ENCODE measurements around the gene CRMP1. TPM values are rescaled to one million over a fixed set of nuclear protein-coding genes. Genes with fewer than 3 reads are reported as not detected.
A peak's percentile ranks its signal among the peaks of the same experiment; 100 is the strongest.
"Not testable (repeated sequence)": the region's sequence is repeated elsewhere in the genome, so short reads cannot be mapped to it uniquely, and the experiment has no call there.

Gene CRMP1
- total RNA-seq, 1 experiment from 2014 or later, result 77.5 TPM

DNA sequence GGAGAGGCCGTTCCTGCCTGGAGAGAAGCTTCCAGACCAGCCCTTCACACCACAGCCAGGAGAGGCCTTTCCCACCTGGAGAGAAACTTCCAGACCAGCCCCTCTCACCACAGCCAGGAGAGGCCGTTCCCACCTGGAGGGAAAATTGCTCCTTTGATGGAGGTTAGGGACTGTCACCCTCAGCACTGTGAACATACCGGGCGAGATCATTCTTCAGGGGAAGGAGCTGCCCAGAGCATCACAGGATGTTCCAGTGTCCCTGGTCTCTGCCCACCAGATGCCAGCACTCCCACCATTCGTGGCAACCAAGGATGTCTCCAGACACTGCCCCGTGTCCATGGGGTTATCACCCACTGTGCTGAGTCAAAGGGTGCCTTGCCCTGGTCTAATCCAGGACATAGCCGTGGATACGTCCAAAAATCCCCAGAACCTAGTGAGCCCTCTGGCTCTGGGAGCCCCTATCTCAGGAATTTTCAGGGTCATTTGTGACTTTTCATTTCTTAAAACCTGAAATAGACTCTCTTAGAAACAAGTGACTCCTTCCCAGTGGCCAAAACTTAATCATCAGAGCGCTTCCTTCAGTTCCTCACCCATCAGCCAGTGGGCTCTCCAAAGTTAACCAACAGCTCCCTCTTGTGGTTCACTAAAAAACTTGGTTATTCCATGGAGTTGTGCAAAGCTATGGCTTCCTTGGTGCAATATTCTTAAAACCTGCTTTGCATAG, 80.2 kb downstream of the CRMP1 start:
- CTCF ChIA-PET, result interaction anchor here (0.5 to 1.5 kb wide), 3 partner anchors 8 to 1932 kb away, joined by 8 to 14 read pairs (median 10); no protein-coding TSS in a partner anchor
- intact Hi-C loops (cut with micrococcal nuclease; ENCODE audit: unreplicated experiment), result loop anchor here (2.0 to 10.0 kb wide), 3 partner anchors 762 to 1328 kb away; partner anchors contain the start of gene STK32B
- peaks cover 20% of the 10 kb centered on the region for H3K36me3 ChIP-seq (ENCODE audit: insufficient read depth, low read length, poor library complexity, severe bottlenecking)
- no peak overlapping the region for H3K27ac ChIP-seq (ENCODE audit: low read depth, low read length, poor library complexity, severe bottlenecking)
- no peak for TF ChIP-seq EZH2 (IDR thresholded peaks at IDR 0.05; ENCODE audit: borderline replicate concordance, low read depth, low read length, poor library complexity, severe bottlenecking)
- TF ChIP-seq, protein P1, sequence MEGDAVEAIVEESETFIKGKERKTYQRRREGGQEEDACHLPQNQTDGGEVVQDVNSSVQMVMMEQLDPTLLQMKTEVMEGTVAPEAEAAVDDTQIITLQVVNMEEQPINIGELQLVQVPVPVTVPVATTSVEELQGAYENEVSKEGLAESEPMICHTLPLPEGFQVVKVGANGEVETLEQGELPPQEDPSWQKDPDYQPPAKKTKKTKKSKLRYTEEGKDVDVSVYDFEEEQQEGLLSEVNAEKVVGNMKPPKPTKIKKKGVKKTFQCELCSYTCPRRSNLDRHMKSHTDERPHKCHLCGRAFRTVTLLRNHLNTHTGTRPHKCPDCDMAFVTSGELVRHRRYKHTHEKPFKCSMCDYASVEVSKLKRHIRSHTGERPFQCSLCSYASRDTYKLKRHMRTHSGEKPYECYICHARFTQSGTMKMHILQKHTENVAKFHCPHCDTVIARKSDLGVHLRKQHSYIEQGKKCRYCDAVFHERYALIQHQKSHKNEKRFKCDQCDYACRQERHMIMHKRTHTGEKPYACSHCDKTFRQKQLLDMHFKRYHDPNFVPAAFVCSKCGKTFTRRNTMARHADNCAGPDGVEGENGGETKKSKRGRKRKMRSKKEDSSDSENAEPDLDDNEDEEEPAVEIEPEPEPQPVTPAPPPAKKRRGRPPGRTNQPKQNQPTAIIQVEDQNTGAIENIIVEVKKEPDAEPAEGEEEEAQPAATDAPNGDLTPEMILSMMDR (conservative IDR thresholded peaks at IDR 0.05; ENCODE audit: low read depth, low read length), result peak; percentile 72
- H3K27me3 ChIP-seq (replicated peaks; ENCODE audit: insufficient read depth, low read depth, low read length, poor library complexity), result no peaks in the 10 kb centered on the region
- peak; percentile 85 for DNase-seq (ENCODE audit: low spot score)
- peaks cover 12% of the 10 kb centered on the region for H3K4me1 ChIP-seq (ENCODE audit: insufficient read depth, low read length, poor library complexity, severe bottlenecking)
- BruUV-seq (replicated peaks), result no TSS peak
- POLR2A ChIA-PET (ENCODE audit: low non-redundant PET), result no interaction called here
- no peaks in the 10 kb centered on the region for H3K9me3 ChIP-seq (ENCODE audit: low read depth, low read length, poor library complexity, severe bottlenecking)
- no peak overlapping the region for H3K4me3 ChIP-seq (ENCODE audit: low read depth, low read length, poor library complexity, severe bottlenecking)

DNA sequence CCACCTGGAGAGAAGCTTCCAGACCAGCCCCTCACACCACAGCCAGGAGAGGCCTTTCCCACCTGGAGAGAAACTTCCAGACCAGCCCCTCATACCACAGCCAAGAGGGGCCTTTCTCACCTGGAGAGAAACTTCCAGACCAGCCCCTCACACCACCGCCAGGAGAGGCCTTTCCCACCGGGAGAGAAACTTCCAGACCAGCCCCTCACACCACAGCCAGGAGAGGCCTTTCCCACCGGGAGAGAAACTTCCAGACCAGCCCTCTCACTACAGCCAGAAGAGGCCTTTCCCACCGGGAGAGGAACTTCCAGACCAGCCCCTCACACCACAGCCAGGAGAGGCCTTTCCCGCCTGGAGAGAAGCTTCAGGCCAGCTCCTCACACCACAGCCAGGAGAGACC, 80.8 kb downstream of the CRMP1 start:
- CTCF ChIA-PET, result interaction anchor here (1.5 kb wide), 1 partner anchor 9 kb away, joined by 8 read pairs; no protein-coding TSS in a partner anchor
- H3K4me3 ChIP-seq (ENCODE audit: low read depth, low read length, poor library complexity, severe bottlenecking); BruUV-seq (replicated peaks); H3K27me3 ChIP-seq (replicated peaks; ENCODE audit: insufficient read depth, low read depth, low read length, poor library complexity); DNase-seq (ENCODE audit: low spot score); POLR2A ChIA-PET (ENCODE audit: low non-redundant PET); H3K27ac ChIP-seq (ENCODE audit: low read depth, low read length, poor library complexity, severe bottlenecking); H3K9me3 ChIP-seq (ENCODE audit: low read depth, low read length, poor library complexity, severe bottlenecking): not testable (repeated sequence)
- peaks cover 12% of the 10 kb centered on the region for H3K4me1 ChIP-seq (ENCODE audit: insufficient read depth, low read length, poor library complexity, severe bottlenecking)
- intact Hi-C loops (cut with micrococcal nuclease; ENCODE audit: unreplicated experiment), result loop anchor here (2.0 to 10.0 kb wide), 3 partner anchors 761 to 1327 kb away; partner anchors contain the start of gene STK32B
- peaks cover 20% of the 10 kb centered on the region for H3K36me3 ChIP-seq (ENCODE audit: insufficient read depth, low read length, poor library complexity, severe bottlenecking)

DNA sequence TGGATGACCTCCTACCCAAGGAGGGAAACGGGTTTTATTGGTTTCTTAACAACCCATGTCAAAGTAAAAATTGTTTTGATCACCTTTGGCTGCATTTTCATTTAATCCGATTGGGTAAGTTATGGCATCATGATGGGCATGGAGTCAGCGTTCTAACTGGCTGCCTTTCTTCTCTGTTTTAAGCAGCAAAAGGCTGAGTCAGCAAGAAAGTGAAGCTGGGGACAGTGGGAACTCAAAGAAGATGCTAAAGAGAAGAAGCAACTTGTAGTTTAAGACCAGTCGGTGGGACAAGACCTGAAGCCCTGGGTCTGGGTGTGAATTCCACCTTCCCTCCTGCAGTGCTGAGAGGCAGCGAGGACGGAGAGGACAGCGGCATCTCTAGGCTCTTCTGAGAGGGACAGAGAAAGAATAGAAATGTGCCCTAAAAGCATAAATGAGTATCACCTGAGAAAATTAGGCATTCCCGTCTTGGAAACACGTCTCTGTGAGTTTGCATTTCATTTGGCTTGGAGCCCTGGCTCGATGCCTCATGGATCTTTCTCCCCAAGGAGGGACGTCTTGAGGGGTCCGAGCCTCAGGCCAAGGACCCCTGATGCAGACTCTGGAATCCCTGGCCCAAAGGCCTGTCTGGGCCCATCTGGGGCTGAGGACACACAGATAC, 82.0 kb downstream of the CRMP1 start:
- no peak overlapping the region for H3K4me3 ChIP-seq (ENCODE audit: low read depth, low read length, poor library complexity, severe bottlenecking)

More for the DNA sequence above, 82.0 kb downstream of the CRMP1 start:
- no peaks in the 10 kb centered on the region for H3K9me3 ChIP-seq (ENCODE audit: low read depth, low read length, poor library complexity, severe bottlenecking)
- DNase-seq (ENCODE audit: low spot score), result no peak
- POLR2A ChIA-PET (ENCODE audit: low non-redundant PET), result no interaction called here
- CTCF ChIA-PET, result no interaction called here
- peaks cover 20% of the 10 kb centered on the region for H3K36me3 ChIP-seq (ENCODE audit: insufficient read depth, low read length, poor library complexity, severe bottlenecking)
- no peak for TF ChIP-seq EZH2 (IDR thresholded peaks at IDR 0.05; ENCODE audit: borderline replicate concordance, low read depth, low read length, poor library complexity, severe bottlenecking)
- TF ChIP-seq, protein P1 (conservative IDR thresholded peaks at IDR 0.05; ENCODE audit: low read depth, low read length), result no peak
- no TSS peak for BruUV-seq (replicated peaks)
- H3K27ac ChIP-seq (ENCODE audit: low read depth, low read length, poor library complexity, severe bottlenecking), result no peak overlapping the region
- intact Hi-C loops (cut with micrococcal nuclease; ENCODE audit: unreplicated experiment), result loop anchor here (10.0 kb wide), 1 partner anchor 1326 kb away; no protein-coding TSS in a partner anchor
- H3K27me3 ChIP-seq (replicated peaks; ENCODE audit: insufficient read depth, low read depth, low read length, poor library complexity), result no peaks in the 10 kb centered on the region
- H3K4me1 ChIP-seq (ENCODE audit: insufficient read depth, low read length, poor library complexity, severe bottlenecking), result peaks cover 7% of the 10 kb centered on the region

Measured in A673 (cell line).